ENCODE measurements around the gene PIK3C2G.

DNA sequence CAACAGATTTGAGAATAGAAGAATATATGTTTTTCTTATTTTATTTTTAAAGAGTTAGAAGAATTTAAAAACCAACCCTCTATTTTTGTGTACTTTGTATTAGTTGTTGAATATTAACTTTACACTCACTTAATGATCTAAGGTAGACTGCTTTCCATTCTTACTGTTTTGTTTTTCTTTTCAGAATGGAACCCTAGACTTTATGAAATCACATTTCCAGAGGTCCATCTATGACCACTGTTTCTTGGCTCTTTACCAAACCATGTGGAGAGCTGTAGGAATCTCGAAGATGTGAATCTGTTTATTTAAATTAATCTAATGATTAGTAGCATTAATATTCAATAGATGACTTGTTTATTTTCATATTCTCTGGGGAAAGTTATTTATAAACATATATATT lies 7.2 kb upstream of the PIK3C2G start:
- TF ChIP-seq, protein P1, sequence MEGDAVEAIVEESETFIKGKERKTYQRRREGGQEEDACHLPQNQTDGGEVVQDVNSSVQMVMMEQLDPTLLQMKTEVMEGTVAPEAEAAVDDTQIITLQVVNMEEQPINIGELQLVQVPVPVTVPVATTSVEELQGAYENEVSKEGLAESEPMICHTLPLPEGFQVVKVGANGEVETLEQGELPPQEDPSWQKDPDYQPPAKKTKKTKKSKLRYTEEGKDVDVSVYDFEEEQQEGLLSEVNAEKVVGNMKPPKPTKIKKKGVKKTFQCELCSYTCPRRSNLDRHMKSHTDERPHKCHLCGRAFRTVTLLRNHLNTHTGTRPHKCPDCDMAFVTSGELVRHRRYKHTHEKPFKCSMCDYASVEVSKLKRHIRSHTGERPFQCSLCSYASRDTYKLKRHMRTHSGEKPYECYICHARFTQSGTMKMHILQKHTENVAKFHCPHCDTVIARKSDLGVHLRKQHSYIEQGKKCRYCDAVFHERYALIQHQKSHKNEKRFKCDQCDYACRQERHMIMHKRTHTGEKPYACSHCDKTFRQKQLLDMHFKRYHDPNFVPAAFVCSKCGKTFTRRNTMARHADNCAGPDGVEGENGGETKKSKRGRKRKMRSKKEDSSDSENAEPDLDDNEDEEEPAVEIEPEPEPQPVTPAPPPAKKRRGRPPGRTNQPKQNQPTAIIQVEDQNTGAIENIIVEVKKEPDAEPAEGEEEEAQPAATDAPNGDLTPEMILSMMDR (IDR thresholded peaks at IDR 0.05; ENCODE audit: low read depth, low read length, poor library complexity, severe bottlenecking) = no peak
- no peak for TF ChIP-seq EZH2phosphoT487 (IDR thresholded peaks at IDR 0.05; ENCODE audit: borderline replicate concordance, low read length)
